Measurements from ENCODE around the gene RASGRP1. TPM values are rescaled to one million over a fixed set of nuclear protein-coding genes. Genes with fewer than 3 reads are reported as not detected.

RASGRP1 gene
- total RNA-seq, 2 donors from 2014 or later, result 0.60 to 0.67 TPM

- intact Hi-C loops (cut with DNase I), result no loop called here
- no peak for DNase-seq (ENCODE audit: low spot score)
These were observed 19.4 kb downstream of the RASGRP1 start for GRCh38 chr15:38545179-38545578.

GRCh38 chr15:38541026-38541425, 23.6 kb downstream of the RASGRP1 start:
- no peak for DNase-seq (ENCODE audit: low spot score)
- intact Hi-C loops (cut with DNase I), result no loop called here

GRCh38 chr15:38540510-38540909, 24.1 kb downstream of the RASGRP1 start:
- DNase-seq (ENCODE audit: low spot score), result no peak

GRCh38 chr15:38539008-38539343, 25.6 kb downstream of the RASGRP1 start:
- DNase-seq (ENCODE audit: low spot score), result no peak
- intact Hi-C loops (cut with DNase I), result no loop called here

More at GRCh38 chr15:38540510-38540909, 24.1 kb downstream of the RASGRP1 start:
- intact Hi-C loops (cut with DNase I), result no loop called here

GRCh38 chr15:38538328-38539007, 26.1 kb downstream of the RASGRP1 start:
- intact Hi-C loops (cut with DNase I), result no loop called here
- no peak for DNase-seq (ENCODE audit: low spot score)

GRCh38 chr15:38536201-38536676, 28.4 kb downstream of the RASGRP1 start:
- peak; percentile 87 for DNase-seq (ENCODE audit: low spot score)
- intact Hi-C loops (cut with DNase I), result no loop called here

- intact Hi-C loops (cut with DNase I), result no loop called here
- peak; percentile 79 for DNase-seq (ENCODE audit: low spot score)
These were observed 29.0 kb downstream of the RASGRP1 start for GRCh38 chr15:38535491-38536200.

GRCh38 chr15:38534691-38535090, 29.9 kb downstream of the RASGRP1 start:
- no peak for DNase-seq (ENCODE audit: low spot score)

GRCh38 chr15:38533926-38534325, 30.7 kb downstream of the RASGRP1 start:
- DNase-seq (ENCODE audit: low spot score), result no peak
- intact Hi-C loops (cut with DNase I), result no loop called here

More at GRCh38 chr15:38534691-38535090, 29.9 kb downstream of the RASGRP1 start:
- intact Hi-C loops (cut with DNase I), result no loop called here

GRCh38 chr15:38533416-38533915, 31.1 kb downstream of the RASGRP1 start:
- intact Hi-C loops (cut with DNase I), result no loop called here
- DNase-seq (ENCODE audit: low spot score), result no peak

GRCh38 chr15:38532728-38533127, 31.9 kb downstream of the RASGRP1 start:
- intact Hi-C loops (cut with DNase I), result no loop called here
- DNase-seq (ENCODE audit: low spot score), result no peak

GRCh38 chr15:38531509-38531908, 33.1 kb downstream of the RASGRP1 start:
- intact Hi-C loops (cut with DNase I), result no loop called here

GRCh38 chr15:38530113-38530512, 34.5 kb downstream of the RASGRP1 start:
- intact Hi-C loops (cut with DNase I), result no loop called here
- no peak for DNase-seq (ENCODE audit: low spot score)

More at GRCh38 chr15:38531509-38531908, 33.1 kb downstream of the RASGRP1 start:
- DNase-seq (ENCODE audit: low spot score), result no peak

GRCh38 chr15:38528294-38528693, 36.3 kb downstream of the RASGRP1 start:
- intact Hi-C loops (cut with DNase I), result no loop called here
- no peak for DNase-seq (ENCODE audit: low spot score)

- DNase-seq (ENCODE audit: low spot score), result no peak
- intact Hi-C loops (cut with DNase I), result no loop called here
These were observed 38.5 kb downstream of the RASGRP1 start for GRCh38 chr15:38526158-38526557.

- no peak for DNase-seq (ENCODE audit: low spot score)
- intact Hi-C loops (cut with DNase I), result no loop called here
These were observed 39.1 kb downstream of the RASGRP1 start for GRCh38 chr15:38525489-38525888.

GRCh38 chr15:38524156-38524555, 40.5 kb downstream of the RASGRP1 start:
- DNase-seq (ENCODE audit: low spot score), result no peak
- intact Hi-C loops (cut with DNase I), result loop anchor here in 1 of 2 donors (1.0 kb wide), 1 partner anchor 14 kb away; no protein-coding TSS in a partner anchor

- DNase-seq (ENCODE audit: low spot score), result no peak
- intact Hi-C loops (cut with DNase I), result no loop called here
These were observed 41.7 kb downstream of the RASGRP1 start for GRCh38 chr15:38522922-38523321.

GRCh38 chr15:38521316-38521715, 43.3 kb downstream of the RASGRP1 start:
- intact Hi-C loops (cut with DNase I), result no loop called here
- no peak for DNase-seq (ENCODE audit: low spot score)

- DNase-seq (ENCODE audit: low spot score), result no peak
These were observed 44.6 kb downstream of the RASGRP1 start for GRCh38 chr15:38520035-38520434.

GRCh38 chr15:38518084-38518483, 46.5 kb downstream of the RASGRP1 start:
- DNase-seq (ENCODE audit: low spot score), result no peak
- intact Hi-C loops (cut with DNase I), result no loop called here

More at GRCh38 chr15:38520035-38520434, 44.6 kb downstream of the RASGRP1 start:
- intact Hi-C loops (cut with DNase I), result no loop called here

Measured in posterior vena cava (tissue), 2 donors.